SU-DHL-6 (cell line): ENCODE results near the gene CD80.
"Not testable (repeated sequence)": the region's sequence is repeated elsewhere in the genome, so short reads cannot be mapped to it uniquely, and the experiment has no call there.

Source experiments
- H2AFZ ChIP-seq: fragments of 200-600 bp; sonication (generic); 2 replicates; pipeline ENCODE4 v1.6.1; 2014; ENCODE audit warnings: low read depth, mild to moderate bottlenecking, moderate library complexity, mixed read lengths, antibody characterized with exemption, low read length; ENCODE audit not compliant: severe bottlenecking
- H3F3A ChIP-seq: fragments of 200-600 bp; shearing (Covaris generic); 2 replicates; pipeline ENCODE4 v1.6.0; 2016; ENCODE audit warnings: antibody characterized with exemption, mild to moderate bottlenecking; ENCODE audit not compliant: insufficient read depth
- H3K27ac ChIP-seq: fragments of 200-600 bp; sonication (generic); 2 replicates; pipeline ENCODE4 v1.5.1; 2016; ENCODE audit warnings: low read depth, mild to moderate bottlenecking, low read length, moderate library complexity, mixed read lengths
- H3K27me3 ChIP-seq: fragments of 200-600 bp; sonication (generic), shearing (Covaris generic); 2 replicates; pipeline ENCODE4 v1.6.0; 2014; ENCODE audit warnings: mild to moderate bottlenecking, low read length
- H3K36me3 ChIP-seq: fragments of 200-600 bp; sonication (generic); 2 replicates; pipeline ENCODE4 v1.6.1; 2014; ENCODE audit warnings: mild to moderate bottlenecking, low read length, mixed read lengths
- H3K4me2 ChIP-seq: fragments of 300-600, 200-600 bp; shearing (Covaris generic), sonication (generic); 2 replicates; pipeline ENCODE4 v1.6.0; 2014; ENCODE audit warnings: low read length, low read depth, mild to moderate bottlenecking; ENCODE audit not compliant: poor library complexity, severe bottlenecking
- H3K4me3 ChIP-seq: fragments of 200-600 bp; sonication (generic); 2 replicates; pipeline ENCODE4 v1.5.1; 2014; ENCODE audit warnings: antibody characterized with exemption, low read length, mild to moderate bottlenecking, mixed read lengths; ENCODE audit not compliant: insufficient read depth, poor library complexity, severe bottlenecking
- H3K79me2 ChIP-seq: fragments of 200-600 bp; sonication (generic); 2 replicates; pipeline ENCODE4 v1.6.1; 2014; ENCODE audit warnings: mild to moderate bottlenecking, low read length, moderate library complexity; ENCODE audit not compliant: insufficient read depth
- H3K9ac ChIP-seq: fragments of 200-600 bp; sonication (generic); 2 replicates; pipeline ENCODE4 v1.7.0; 2014; ENCODE audit warnings: mild to moderate bottlenecking, low read length
- H3K9me2 ChIP-seq: fragments of 200-600 bp; sonication (generic); replicated peaks from 2 replicates; pipeline ENCODE4 v1.6.1; 2014; ENCODE audit warnings: low read length; ENCODE audit not compliant: insufficient read depth
- H3K9me3 ChIP-seq: fragments of 200-600 bp; sonication (generic); 2 replicates; pipeline ENCODE4 v1.6.1; 2014; ENCODE audit warnings: low read length, mixed read lengths; ENCODE audit not compliant: insufficient read depth
- H4K20me1 ChIP-seq: fragments of 200-600 bp; sonication (generic); 2 replicates; pipeline ENCODE4 v1.6.1; 2014; ENCODE audit warnings: low read depth, mild to moderate bottlenecking, antibody characterized with exemption, low read length, moderate library complexity, mixed read lengths
- EZH2phosphoT487 ChIP-seq: fragments of 200-600 bp; sonication (generic), shearing (Covaris generic); conservative IDR thresholded peaks from 2 replicates; pipeline ENCODE4 v1.6.1; 2018; ENCODE audit warnings: mild to moderate bottlenecking, antibody characterized with exemption, low read length, moderate library complexity, mixed read lengths
- TF ChIP-seq, protein P1 (sequence below): fragments of 200-600 bp; sonication (generic); IDR thresholded peaks from one replicate; pipeline ENCODE4 v1.5.1; 2017; ENCODE audit warnings: antibody characterized with exemption, mild to moderate bottlenecking, low read length, moderate library complexity; ENCODE audit not compliant: insufficient read depth, poor library complexity, severe bottlenecking

The CD80 gene

DNA sequence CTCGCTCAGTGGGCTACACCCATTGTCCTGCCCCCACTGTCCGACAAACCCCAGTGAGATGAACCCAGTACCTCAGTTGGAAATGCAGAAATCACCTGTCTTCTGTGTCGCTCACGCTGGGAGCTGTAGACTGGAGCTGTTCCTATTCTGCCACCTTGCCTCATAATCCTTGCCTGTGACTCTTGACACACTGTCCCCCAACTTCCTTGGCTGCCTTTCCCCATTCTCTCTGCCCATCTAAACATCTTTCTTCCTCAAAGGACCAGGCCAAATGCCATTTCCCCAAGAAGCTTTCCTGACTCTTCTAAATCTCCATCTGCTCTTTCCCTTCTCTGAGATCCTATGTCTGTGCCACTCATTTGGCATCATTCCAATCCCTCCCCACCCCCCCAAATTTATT lies 9.7 kb upstream of the CD80 start:
- TF ChIP-seq, protein P1, sequence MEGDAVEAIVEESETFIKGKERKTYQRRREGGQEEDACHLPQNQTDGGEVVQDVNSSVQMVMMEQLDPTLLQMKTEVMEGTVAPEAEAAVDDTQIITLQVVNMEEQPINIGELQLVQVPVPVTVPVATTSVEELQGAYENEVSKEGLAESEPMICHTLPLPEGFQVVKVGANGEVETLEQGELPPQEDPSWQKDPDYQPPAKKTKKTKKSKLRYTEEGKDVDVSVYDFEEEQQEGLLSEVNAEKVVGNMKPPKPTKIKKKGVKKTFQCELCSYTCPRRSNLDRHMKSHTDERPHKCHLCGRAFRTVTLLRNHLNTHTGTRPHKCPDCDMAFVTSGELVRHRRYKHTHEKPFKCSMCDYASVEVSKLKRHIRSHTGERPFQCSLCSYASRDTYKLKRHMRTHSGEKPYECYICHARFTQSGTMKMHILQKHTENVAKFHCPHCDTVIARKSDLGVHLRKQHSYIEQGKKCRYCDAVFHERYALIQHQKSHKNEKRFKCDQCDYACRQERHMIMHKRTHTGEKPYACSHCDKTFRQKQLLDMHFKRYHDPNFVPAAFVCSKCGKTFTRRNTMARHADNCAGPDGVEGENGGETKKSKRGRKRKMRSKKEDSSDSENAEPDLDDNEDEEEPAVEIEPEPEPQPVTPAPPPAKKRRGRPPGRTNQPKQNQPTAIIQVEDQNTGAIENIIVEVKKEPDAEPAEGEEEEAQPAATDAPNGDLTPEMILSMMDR: no peak
- no peak for TF ChIP-seq EZH2phosphoT487
- H3K4me2 ChIP-seq: no peak overlapping the region
- H2AFZ ChIP-seq: no peak overlapping the region
- H3K4me3 ChIP-seq: no peak overlapping the region
- H3F3A ChIP-seq: no peaks in the 10 kb centered on the region
- no peaks in the 10 kb centered on the region for H3K27me3 ChIP-seq
- H3K9me3 ChIP-seq: no peaks in the 10 kb centered on the region
- no peaks in the 10 kb centered on the region for H3K36me3 ChIP-seq
- no peak overlapping the region for H3K27ac ChIP-seq
- H3K9me2 ChIP-seq: no peaks in the 10 kb centered on the region
- no peak overlapping the region for H3K9ac ChIP-seq
- no peaks in the 10 kb centered on the region for H4K20me1 ChIP-seq
- no peaks in the 10 kb centered on the region for H3K79me2 ChIP-seq

DNA sequence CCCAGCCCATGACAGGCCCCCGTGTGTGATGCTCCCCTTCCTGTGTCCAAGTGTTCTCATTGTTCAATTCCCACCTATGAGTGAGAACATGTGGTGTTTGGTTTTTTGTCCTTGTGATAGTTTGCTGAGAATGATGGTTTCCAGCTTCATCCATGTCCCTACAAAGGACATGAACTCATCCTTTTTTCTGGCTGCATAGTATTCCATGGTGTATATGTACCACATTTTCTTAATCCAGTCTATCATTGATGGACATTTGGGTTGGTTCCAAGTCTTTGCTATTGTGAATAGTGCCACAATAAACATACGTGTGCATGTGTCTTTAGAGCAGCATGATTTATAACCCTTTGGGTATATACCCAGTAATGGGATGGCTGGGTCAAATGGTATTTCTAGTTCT lies 3.9 kb upstream of the CD80 start:
- not testable (repeated sequence) for H4K20me1 ChIP-seq, H3K9me2 ChIP-seq, H3K36me3 ChIP-seq, H3K27me3 ChIP-seq, H3K9ac ChIP-seq, H3K9me3 ChIP-seq, H2AFZ ChIP-seq, H3K4me3 ChIP-seq
- Histone ChIP-seq H3F3A (peaks cover 32% of the 10 kb centered on the region), H3K79me2 (peaks cover 20% of the 10 kb centered on the region), H3K27ac (peak overlapping the region; percentile 96), H3K4me2 (peak overlapping the region; percentile 68)

DNA sequence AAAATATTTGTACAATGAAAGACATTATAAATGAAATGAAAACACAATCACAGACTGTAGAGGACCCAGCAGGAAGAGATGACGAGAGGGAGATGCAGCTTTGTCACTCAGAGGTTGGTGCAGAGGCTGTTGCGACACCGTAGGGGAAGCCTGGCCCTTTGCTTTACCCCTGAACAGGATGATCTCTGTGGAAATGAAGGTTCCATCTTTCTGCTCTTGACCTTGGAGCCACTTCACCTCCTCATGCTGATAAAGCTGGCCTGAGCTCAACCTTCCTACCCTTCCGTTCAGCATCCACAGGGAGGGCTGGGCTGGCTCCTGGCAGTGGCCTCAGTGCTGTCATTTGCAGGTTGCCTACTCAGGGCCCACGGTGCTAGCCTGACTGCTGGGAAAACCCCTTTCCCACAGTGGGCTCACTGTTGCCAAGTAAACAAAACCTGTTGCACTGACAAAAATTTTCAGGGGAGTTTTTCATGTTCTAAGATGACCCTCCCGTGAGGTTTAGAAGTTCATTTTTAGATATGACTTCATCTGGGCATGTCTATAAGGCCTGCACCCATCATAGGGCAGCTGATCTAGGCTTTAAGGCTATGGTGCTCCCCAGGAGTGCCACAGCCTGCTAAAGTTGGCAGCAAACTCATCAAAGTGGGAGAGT lies 3.0 kb upstream of the CD80 start:
- Histone ChIP-seq H3K4me3 (peak overlapping the region; percentile 48), H3K79me2 (peaks cover 29% of the 10 kb centered on the region), H3K9ac (peak overlapping the region; percentile 77), H3K9me3 (no peaks in the 10 kb centered on the region), H3F3A (peaks cover 32% of the 10 kb centered on the region), H2AFZ (peak overlapping the region; percentile 44), H3K4me2 (peak overlapping the region; percentile 68), H4K20me1 (no peaks in the 10 kb centered on the region), H3K27me3 (no peaks in the 10 kb centered on the region), H3K9me2 (no peaks in the 10 kb centered on the region), H3K27ac (peak overlapping the region; percentile 96), H3K36me3 (no peaks in the 10 kb centered on the region; the same call in 1 of the 2 replicates)
- no peak for TF ChIP-seq EZH2phosphoT487
- TF ChIP-seq, protein P1: no peak

DNA sequence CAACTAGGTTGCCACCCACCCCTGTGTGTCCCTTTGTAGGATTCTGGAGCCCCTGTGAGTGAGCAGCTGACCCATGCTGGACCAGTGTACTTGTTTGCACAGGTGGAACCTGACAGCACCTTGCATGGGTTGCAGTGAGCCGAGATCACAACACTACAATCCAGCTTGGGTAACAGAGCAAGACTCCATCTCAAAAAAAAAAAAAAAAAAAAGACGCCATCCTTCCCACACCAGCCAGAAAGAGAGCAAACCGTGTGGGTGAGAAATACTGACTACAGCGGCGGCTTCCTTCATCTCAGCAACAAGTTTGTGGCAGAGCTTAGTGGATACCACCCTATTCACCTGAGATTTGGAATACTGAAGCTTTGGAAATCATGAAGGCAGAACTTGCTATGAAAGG lies 746 bp upstream of the CD80 start:
- no peak for TF ChIP-seq EZH2phosphoT487
- no peaks in the 10 kb centered on the region for H3K9me2 ChIP-seq
- H3K9ac ChIP-seq: peak overlapping the region; percentile 77
- H3K4me2 ChIP-seq: peak overlapping the region; percentile 68
- H2AFZ ChIP-seq: peak overlapping the region; percentile 76
- no peaks in the 10 kb centered on the region for H4K20me1 ChIP-seq
- peak overlapping the region; percentile 48 for H3K4me3 ChIP-seq
- no peaks in the 10 kb centered on the region for H3K9me3 ChIP-seq
- peak overlapping the region; percentile 96 for H3K27ac ChIP-seq
- peaks cover 52% of the 10 kb centered on the region for H3K79me2 ChIP-seq
- peaks cover 35% of the 10 kb centered on the region for H3F3A ChIP-seq
- no peaks in the 10 kb centered on the region for H3K27me3 ChIP-seq
- peaks cover 15% of the 10 kb centered on the region for H3K36me3 ChIP-seq
